ENCODE measurements around the gene SGMS2. TPM values are rescaled to one million over a fixed set of nuclear protein-coding genes. Genes with fewer than 3 reads are reported as not detected.

SGMS2 gene
- total RNA-seq, 1 experiment from 2014 or later: 0.72 TPM

DNA sequence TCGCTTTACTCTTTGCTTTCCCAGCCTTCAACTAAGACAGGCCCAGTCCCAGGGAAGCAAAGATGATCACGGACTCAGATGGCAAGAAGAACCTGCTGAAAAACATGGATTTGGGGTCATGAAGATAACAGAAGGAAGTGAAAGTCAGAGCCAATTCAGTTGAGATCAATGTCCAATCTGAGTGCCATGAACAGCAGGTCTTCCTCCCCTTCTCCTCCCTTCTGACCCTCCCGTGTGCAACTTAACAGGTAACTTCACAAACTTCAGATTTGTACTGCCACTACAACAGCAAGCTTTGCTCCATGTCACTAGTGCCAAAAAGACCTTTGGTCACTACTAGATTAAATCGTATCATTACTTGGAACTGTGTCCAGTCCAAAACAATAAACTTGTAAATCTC lies 15.5 kb upstream of the SGMS2 start:
- DNase-seq (ENCODE audit: low spot score) (no peak), ATAC-seq (no peak)
- Mint-ChIP-seq H3K27me3 (ENCODE audit: low read depth) (peaks cover 19% of the 10 kb centered on the region), H3K36me3 (no peaks in the 10 kb centered on the region), H3K4me1 (no peaks in the 10 kb centered on the region), H3K27ac (no peak overlapping the region), H3K4me3 (no peak overlapping the region), H3K9me3 (no peaks in the 10 kb centered on the region)
- ChIA-PET CTCF (no interaction called here), POLR2A (no interaction called here)
- TF ChIP-seq TEAD4 (CRISPR knock-in tag; IDR thresholded peaks at IDR 0.05) (no peak), KAT7 (CRISPR knock-in tag; IDR thresholded peaks at IDR 0.05; ENCODE audit: borderline replicate concordance) (no peak)

DNA sequence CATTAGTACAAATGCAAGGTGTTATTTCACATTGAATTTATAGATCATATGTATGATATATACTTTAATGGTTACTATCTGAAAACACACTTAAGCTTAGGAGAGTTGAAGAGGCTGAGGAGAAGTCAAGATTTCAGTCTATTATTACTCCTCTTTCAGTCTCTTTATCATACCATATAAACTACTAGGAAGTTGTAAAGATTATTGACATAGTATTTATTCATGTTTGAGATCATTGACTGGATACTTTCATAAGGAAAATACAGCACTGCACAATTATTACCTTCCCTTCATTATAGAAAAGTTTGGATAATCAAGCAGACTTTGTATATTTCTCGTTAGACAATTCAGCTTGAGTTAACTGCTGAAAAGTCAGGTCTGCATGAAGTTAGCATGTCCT lies 10.0 kb upstream of the SGMS2 start:
- Mint-ChIP-seq H3K27ac (no peak overlapping the region), H3K4me3 (no peak overlapping the region), H3K36me3 (no peaks in the 10 kb centered on the region), H3K4me1 (no peaks in the 10 kb centered on the region), H3K27me3 (ENCODE audit: low read depth) (peaks cover 58% of the 10 kb centered on the region), H3K9me3 (no peaks in the 10 kb centered on the region)
- CTCF ChIA-PET: no interaction called here
- DNase-seq (ENCODE audit: low spot score) (no peak), ATAC-seq (no peak)
- TF ChIP-seq MXD4 (CRISPR knock-in tag; IDR thresholded peaks at IDR 0.05; ENCODE audit: borderline replicate concordance) (no peak), CREB1 (CRISPR knock-in tag; IDR thresholded peaks at IDR 0.05) (no peak), NFATC4 (CRISPR knock-in tag; IDR thresholded peaks at IDR 0.05) (no peak), TEAD1 (CRISPR knock-in tag; IDR thresholded peaks at IDR 0.05) (no peak), ZNF317 (CRISPR knock-in tag; IDR thresholded peaks at IDR 0.05; ENCODE audit: borderline replicate concordance, low read depth) (no peak)
- TF ChIP-seq, protein P1, sequence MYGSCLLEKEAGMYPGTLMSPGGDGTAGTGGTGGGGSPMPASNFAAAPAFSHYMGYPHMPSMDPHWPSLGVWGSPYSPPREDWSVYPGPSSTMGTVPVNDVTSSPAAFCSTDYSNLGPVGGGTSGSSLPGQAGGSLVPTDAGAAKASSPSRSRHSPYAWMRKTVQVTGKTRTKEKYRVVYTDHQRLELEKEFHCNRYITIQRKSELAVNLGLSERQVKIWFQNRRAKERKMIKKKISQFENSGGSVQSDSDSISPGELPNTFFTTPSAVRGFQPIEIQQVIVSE (CRISPR knock-in tag; IDR thresholded peaks at IDR 0.05; ENCODE audit: borderline replicate concordance): no peak
- TF ChIP-seq, protein P2, sequence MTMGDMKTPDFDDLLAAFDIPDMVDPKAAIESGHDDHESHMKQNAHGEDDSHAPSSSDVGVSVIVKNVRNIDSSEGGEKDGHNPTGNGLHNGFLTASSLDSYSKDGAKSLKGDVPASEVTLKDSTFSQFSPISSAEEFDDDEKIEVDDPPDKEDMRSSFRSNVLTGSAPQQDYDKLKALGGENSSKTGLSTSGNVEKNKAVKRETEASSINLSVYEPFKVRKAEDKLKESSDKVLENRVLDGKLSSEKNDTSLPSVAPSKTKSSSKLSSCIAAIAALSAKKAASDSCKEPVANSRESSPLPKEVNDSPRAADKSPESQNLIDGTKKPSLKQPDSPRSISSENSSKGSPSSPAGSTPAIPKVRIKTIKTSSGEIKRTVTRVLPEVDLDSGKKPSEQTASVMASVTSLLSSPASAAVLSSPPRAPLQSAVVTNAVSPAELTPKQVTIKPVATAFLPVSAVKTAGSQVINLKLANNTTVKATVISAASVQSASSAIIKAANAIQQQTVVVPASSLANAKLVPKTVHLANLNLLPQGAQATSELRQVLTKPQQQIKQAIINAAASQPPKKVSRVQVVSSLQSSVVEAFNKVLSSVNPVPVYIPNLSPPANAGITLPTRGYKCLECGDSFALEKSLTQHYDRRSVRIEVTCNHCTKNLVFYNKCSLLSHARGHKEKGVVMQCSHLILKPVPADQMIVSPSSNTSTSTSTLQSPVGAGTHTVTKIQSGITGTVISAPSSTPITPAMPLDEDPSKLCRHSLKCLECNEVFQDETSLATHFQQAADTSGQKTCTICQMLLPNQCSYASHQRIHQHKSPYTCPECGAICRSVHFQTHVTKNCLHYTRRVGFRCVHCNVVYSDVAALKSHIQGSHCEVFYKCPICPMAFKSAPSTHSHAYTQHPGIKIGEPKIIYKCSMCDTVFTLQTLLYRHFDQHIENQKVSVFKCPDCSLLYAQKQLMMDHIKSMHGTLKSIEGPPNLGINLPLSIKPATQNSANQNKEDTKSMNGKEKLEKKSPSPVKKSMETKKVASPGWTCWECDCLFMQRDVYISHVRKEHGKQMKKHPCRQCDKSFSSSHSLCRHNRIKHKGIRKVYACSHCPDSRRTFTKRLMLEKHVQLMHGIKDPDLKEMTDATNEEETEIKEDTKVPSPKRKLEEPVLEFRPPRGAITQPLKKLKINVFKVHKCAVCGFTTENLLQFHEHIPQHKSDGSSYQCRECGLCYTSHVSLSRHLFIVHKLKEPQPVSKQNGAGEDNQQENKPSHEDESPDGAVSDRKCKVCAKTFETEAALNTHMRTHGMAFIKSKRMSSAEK (CRISPR knock-in tag; IDR thresholded peaks at IDR 0.05; ENCODE audit: borderline replicate concordance): no peak
- POLR2A ChIA-PET: interaction anchor here (0.8 kb wide), 1 partner anchor 246 kb away, joined by 3 read pairs; no protein-coding TSS in a partner anchor

DNA sequence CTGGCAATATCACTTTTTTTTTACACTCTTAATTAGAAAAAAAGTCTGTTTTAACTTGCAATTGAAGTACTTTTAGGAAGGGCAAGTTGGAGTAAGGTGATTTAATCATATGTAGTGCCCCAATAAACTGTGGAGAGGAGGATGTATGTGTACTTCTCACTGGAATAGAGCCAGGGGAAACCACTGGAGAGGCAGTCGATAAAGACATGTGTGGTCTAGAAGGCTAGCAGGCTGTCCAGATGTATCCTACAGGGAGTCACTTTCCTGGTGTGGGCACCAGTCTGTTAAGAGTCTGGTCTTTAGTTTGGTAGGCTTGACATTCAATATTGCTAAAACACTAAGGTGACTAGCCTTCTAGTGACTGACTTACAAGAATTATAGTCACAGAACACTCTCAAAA lies 9.6 kb upstream of the SGMS2 start:
- no peaks in the 10 kb centered on the region for H3K9me3 Mint-ChIP-seq
- H3K4me3 Mint-ChIP-seq: no peak overlapping the region
- TF ChIP-seq SMAD4 (CRISPR knock-in tag; IDR thresholded peaks at IDR 0.05) (no peak), ZNF232 (CRISPR knock-in tag; IDR thresholded peaks at IDR 0.05) (no peak), MYBL2 (CRISPR knock-in tag; IDR thresholded peaks at IDR 0.05) (no peak), JAZF1 (CRISPR knock-in tag; IDR thresholded peaks at IDR 0.05) (no peak), GTF2I (CRISPR knock-in tag; conservative IDR thresholded peaks at IDR 0.05) (no peak), ZNF121 (CRISPR knock-in tag; IDR thresholded peaks at IDR 0.05) (no peak)
- TF ChIP-seq, protein P3, sequence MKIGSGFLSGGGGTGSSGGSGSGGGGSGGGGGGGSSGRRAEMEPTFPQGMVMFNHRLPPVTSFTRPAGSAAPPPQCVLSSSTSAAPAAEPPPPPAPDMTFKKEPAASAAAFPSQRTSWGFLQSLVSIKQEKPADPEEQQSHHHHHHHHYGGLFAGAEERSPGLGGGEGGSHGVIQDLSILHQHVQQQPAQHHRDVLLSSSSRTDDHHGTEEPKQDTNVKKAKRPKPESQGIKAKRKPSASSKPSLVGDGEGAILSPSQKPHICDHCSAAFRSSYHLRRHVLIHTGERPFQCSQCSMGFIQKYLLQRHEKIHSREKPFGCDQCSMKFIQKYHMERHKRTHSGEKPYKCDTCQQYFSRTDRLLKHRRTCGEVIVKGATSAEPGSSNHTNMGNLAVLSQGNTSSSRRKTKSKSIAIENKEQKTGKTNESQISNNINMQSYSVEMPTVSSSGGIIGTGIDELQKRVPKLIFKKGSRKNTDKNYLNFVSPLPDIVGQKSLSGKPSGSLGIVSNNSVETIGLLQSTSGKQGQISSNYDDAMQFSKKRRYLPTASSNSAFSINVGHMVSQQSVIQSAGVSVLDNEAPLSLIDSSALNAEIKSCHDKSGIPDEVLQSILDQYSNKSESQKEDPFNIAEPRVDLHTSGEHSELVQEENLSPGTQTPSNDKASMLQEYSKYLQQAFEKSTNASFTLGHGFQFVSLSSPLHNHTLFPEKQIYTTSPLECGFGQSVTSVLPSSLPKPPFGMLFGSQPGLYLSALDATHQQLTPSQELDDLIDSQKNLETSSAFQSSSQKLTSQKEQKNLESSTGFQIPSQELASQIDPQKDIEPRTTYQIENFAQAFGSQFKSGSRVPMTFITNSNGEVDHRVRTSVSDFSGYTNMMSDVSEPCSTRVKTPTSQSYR (CRISPR knock-in tag; IDR thresholded peaks at IDR 0.05): no peak
- TF ChIP-seq, protein P4, sequence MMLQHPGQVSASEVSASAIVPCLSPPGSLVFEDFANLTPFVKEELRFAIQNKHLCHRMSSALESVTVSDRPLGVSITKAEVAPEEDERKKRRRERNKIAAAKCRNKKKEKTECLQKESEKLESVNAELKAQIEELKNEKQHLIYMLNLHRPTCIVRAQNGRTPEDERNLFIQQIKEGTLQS (CRISPR knock-in tag; conservative IDR thresholded peaks at IDR 0.05): no peak
- TF ChIP-seq, protein P5, sequence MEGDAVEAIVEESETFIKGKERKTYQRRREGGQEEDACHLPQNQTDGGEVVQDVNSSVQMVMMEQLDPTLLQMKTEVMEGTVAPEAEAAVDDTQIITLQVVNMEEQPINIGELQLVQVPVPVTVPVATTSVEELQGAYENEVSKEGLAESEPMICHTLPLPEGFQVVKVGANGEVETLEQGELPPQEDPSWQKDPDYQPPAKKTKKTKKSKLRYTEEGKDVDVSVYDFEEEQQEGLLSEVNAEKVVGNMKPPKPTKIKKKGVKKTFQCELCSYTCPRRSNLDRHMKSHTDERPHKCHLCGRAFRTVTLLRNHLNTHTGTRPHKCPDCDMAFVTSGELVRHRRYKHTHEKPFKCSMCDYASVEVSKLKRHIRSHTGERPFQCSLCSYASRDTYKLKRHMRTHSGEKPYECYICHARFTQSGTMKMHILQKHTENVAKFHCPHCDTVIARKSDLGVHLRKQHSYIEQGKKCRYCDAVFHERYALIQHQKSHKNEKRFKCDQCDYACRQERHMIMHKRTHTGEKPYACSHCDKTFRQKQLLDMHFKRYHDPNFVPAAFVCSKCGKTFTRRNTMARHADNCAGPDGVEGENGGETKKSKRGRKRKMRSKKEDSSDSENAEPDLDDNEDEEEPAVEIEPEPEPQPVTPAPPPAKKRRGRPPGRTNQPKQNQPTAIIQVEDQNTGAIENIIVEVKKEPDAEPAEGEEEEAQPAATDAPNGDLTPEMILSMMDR (IDR thresholded peaks at IDR 0.05): no peak
- TF ChIP-seq, protein P6, sequence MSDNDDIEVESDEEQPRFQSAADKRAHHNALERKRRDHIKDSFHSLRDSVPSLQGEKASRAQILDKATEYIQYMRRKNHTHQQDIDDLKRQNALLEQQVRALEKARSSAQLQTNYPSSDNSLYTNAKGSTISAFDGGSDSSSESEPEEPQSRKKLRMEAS (CRISPR knock-in tag; IDR thresholded peaks at IDR 0.05): no peak
- no peaks in the 10 kb centered on the region for H3K36me3 Mint-ChIP-seq
- peaks cover 62% of the 10 kb centered on the region for H3K27me3 Mint-ChIP-seq (ENCODE audit: low read depth)
- POLR2A ChIA-PET: interaction anchor here (0.8 kb wide), 1 partner anchor 246 kb away, joined by 3 read pairs; no protein-coding TSS in a partner anchor
- DNase-seq (ENCODE audit: low spot score): no peak
- ATAC-seq: no peak
- CTCF ChIA-PET: no interaction called here
- no peak overlapping the region for H3K27ac Mint-ChIP-seq
- no peaks in the 10 kb centered on the region for H3K4me1 Mint-ChIP-seq
